HepG2 (cell line): ENCODE results near the gene PLEKHH3. TPM values are rescaled to one million over a fixed set of nuclear protein-coding genes. Genes with fewer than 3 reads are reported as not detected.

Experiments used
- ARID2 ChIP-seq: sonication (generic); formaldehyde crosslinking; IDR thresholded peaks from 2 replicates; pipeline ENCODE4 v1.8.1; 2022; ENCODE audit warnings: mild to moderate bottlenecking, missing genetic modification reagents, borderline replicate concordance
- ARNT2 ChIP-seq: sonication (generic); formaldehyde crosslinking; IDR thresholded peaks from 2 replicates; pipeline ENCODE4 v1.8.0; 2022; ENCODE audit warnings: mild to moderate bottlenecking, low read depth, missing genetic modification reagents, moderate library complexity
- CENPX ChIP-seq: sonication (generic); formaldehyde crosslinking; IDR thresholded peaks from 2 replicates; pipeline ENCODE4 v1.9.0; 2021; ENCODE audit warnings: mild to moderate bottlenecking, missing genetic modification reagents, moderate library complexity
- MTF1 ChIP-seq: sonication (generic); formaldehyde crosslinking; IDR thresholded peaks from 2 replicates; pipeline ENCODE4 v1.5.0; 2020; ENCODE audit warnings: missing genetic modification reagents
- MZF1 ChIP-seq: sonication (generic); formaldehyde crosslinking; IDR thresholded peaks from 2 replicates; pipeline ENCODE4 v1.8.1; 2023; ENCODE audit warnings: mild to moderate bottlenecking, missing genetic modification reagents, borderline replicate concordance
- NONO ChIP-seq, 2 experiments: fragments of 450-650 bp in 1 of 2; sonication (generic) in 1 of 2; formaldehyde crosslinking in 1 of 2; IDR thresholded peaks in 1 of 2; conservative IDR thresholded peaks in 1 of 2; 2 replicates each; pipeline versions ENCODE4 v1.6.1 to v1.8.0; 2017 to 2022; ENCODE audit warnings: mild to moderate bottlenecking in 1 of 2, missing genetic modification reagents in 1 of 2, moderate library complexity in 1 of 2
- PAX8 ChIP-seq: sonication (generic); formaldehyde crosslinking; IDR thresholded peaks from 2 replicates; pipeline ENCODE4 v1.8.0; 2022; ENCODE audit warnings: mild to moderate bottlenecking, missing genetic modification reagents, borderline replicate concordance
- POLR2G ChIP-seq: fragments of 200-400 bp; formaldehyde crosslinking; IDR thresholded peaks from 2 replicates; pipeline ENCODE4 v1.6.1; 2018; ENCODE audit warnings: mild to moderate bottlenecking, low read depth, low read length, moderate library complexity
- RBFOX2 ChIP-seq: fragments of 200-400 bp; formaldehyde crosslinking; IDR thresholded peaks from 2 replicates; pipeline ENCODE4 v1.6.1; 2017; ENCODE audit warnings: low read depth, mild to moderate bottlenecking, low read length
- RELA ChIP-seq: sonication (generic); formaldehyde crosslinking; IDR thresholded peaks from 2 replicates; pipeline ENCODE4 v1.4.0; 2020; ENCODE audit warnings: missing genetic modification reagents
- SKI ChIP-seq: fragments of 450-650 bp; IDR thresholded peaks from one replicate; pipeline ENCODE4 v1.6.1; 2018; ENCODE audit warnings: mild to moderate bottlenecking; ENCODE audit not compliant: partially characterized antibody
- SMYD3 ChIP-seq: sonication (generic); formaldehyde crosslinking; IDR thresholded peaks from 2 replicates; pipeline ENCODE4 v1.8.1; 2023; ENCODE audit warnings: mild to moderate bottlenecking, missing genetic modification reagents
- SRSF4 ChIP-seq: fragments of 200-400 bp; formaldehyde crosslinking; IDR thresholded peaks from one replicate; pipeline ENCODE4 v1.6.1; 2018; ENCODE audit warnings: mild to moderate bottlenecking, low read depth, low read length, moderate library complexity; ENCODE audit not compliant: poor library complexity, severe bottlenecking
- ZNF460 ChIP-seq: sonication (generic); formaldehyde crosslinking; IDR thresholded peaks from 2 replicates; pipeline ENCODE4 v1.5.1; 2020; ENCODE audit warnings: missing genetic modification reagents, mild to moderate bottlenecking, borderline replicate concordance
- ZNF746 ChIP-seq: sonication (generic); formaldehyde crosslinking; IDR thresholded peaks from 2 replicates; pipeline ENCODE4 v1.8.0; 2022; ENCODE audit warnings: mild to moderate bottlenecking, missing genetic modification reagents
- ZNF792 ChIP-seq: IDR thresholded peaks from 2 replicates; pipeline ENCODE4 v1.6.1; 2016
- ZSCAN12 ChIP-seq: sonication (generic); formaldehyde crosslinking; IDR thresholded peaks from 2 replicates; pipeline ENCODE4 v1.9.0; 2021; ENCODE audit warnings: mild to moderate bottlenecking, missing genetic modification reagents
- ZSCAN29 ChIP-seq: sonication (generic); formaldehyde crosslinking; conservative IDR thresholded peaks from 2 replicates; pipeline ENCODE4 v1.4.0; 2020; ENCODE audit warnings: mild to moderate bottlenecking, missing genetic modification reagents
- polyA plus RNA-seq, 8 experiments: library from polyadenylated mRNA; depleted of rRNA in 3 of 8; stranded (reverse) in 7 of 8; unstranded in 1 of 8; fragments of >200 nt; fragmentation: Illumina TruSeq in 4 of 8; extraction: Trizol in 4 of 8; gene quantifications; 2 replicates each; pipeline versions ENCODE4 v1.2.1 to v1.2.3, GENCODE V29; 2011 to 2016; ENCODE audit warnings: low read depth in 4 of 8, missing spikeins in 1 of 8, mixed read lengths in 1 of 8; ENCODE audit not compliant: insufficient read depth in 1 of 8
- total RNA-seq, 5 experiments: library from RNA; depleted of rRNA; stranded (reverse); fragments of >200 nt; fragmentation: Illumina TruSeq; extraction: Trizol; gene quantifications; 2 replicates each; pipeline ENCODE4 v1.2.3, GENCODE V29; 2016; ENCODE audit warnings: low read depth in 1 of 5
- TF ChIP-seq, protein P1 (sequence below): sonication (generic); formaldehyde crosslinking; IDR thresholded peaks from 2 replicates; pipeline ENCODE4 v1.4.0; 2020; ENCODE audit warnings: mild to moderate bottlenecking, low read depth, missing genetic modification reagents
- TF ChIP-seq, protein P2 (sequence below): sonication (generic); formaldehyde crosslinking; IDR thresholded peaks from 2 replicates; pipeline ENCODE4 v1.9.0; 2022; ENCODE audit warnings: low read depth, missing genetic modification reagents
- TF ChIP-seq, protein P3 (sequence below): sonication (generic); formaldehyde crosslinking; IDR thresholded peaks from 2 replicates; pipeline ENCODE4 v1.5.0; 2020; ENCODE audit warnings: mild to moderate bottlenecking, low read depth, missing genetic modification reagents, borderline replicate concordance

The PLEKHH3 gene
- total and polyA plus RNA-seq, 2 of the 13 experiments (the other 11 are each of a cell fraction or from before 2014, with no cell fraction given): 6.0 to 19.9 TPM

DNA sequence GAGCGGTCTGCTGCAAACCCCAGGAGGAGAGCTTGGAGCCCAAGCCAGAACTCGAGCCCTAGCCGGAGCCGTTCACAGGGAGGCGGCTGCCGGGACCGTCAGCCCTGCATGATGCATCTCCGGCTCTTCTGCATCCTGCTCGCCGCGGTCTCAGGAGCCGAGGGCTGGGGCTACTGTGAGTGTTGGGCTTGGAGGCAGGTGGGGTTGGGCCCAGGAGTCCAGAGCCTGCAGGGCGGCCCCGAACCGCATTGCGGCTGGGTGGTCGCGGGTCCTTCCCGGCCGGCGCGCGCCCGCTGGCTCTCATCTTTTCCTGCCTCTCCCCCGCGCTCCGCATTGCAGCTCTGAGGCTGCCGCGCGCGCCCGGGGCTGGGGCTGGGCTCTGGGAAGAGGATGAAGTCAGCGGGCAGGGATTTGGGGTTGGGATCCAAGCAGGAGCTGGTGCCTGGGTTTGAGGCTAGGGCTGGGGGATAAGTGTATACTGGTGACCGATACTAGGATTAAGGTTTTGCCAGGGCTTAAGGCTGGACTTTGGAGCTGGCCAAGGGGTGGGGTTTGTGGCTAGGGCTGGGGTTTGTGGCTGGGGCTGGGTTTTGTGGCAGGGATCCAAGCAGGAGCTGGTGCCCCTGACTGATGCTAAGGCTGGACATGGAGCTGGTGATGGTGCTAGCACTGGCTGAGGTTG is 6.1 kb upstream of the PLEKHH3 start (continued):
- no peak; the same call in 1 of the 2 replicates for TF ChIP-seq ARNT2 (CRISPR knock-in tag)
- no peak for TF ChIP-seq ZSCAN12 (CRISPR knock-in tag)
- no peak; the same call in 1 of the 2 replicates for TF ChIP-seq RELA (CRISPR knock-in tag)
- no peak for TF ChIP-seq MTF1
- peak; percentile 69 for TF ChIP-seq RBFOX2
- peak; percentile 84; the same call in 1 of the 2 replicates for TF ChIP-seq ARID2 (CRISPR knock-in tag)
- no peak for TF ChIP-seq ZSCAN29 (CRISPR knock-in tag)
- TF ChIP-seq ZNF460 (CRISPR knock-in tag): no peak
- TF ChIP-seq, protein P1, sequence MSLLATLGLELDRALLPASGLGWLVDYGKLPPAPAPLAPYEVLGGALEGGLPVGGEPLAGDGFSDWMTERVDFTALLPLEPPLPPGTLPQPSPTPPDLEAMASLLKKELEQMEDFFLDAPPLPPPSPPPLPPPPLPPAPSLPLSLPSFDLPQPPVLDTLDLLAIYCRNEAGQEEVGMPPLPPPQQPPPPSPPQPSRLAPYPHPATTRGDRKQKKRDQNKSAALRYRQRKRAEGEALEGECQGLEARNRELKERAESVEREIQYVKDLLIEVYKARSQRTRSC (CRISPR knock-in tag): no peak
- no peak for TF ChIP-seq SRSF4
- TF ChIP-seq SMYD3 (CRISPR knock-in tag): no peak
- TF ChIP-seq, protein P2, sequence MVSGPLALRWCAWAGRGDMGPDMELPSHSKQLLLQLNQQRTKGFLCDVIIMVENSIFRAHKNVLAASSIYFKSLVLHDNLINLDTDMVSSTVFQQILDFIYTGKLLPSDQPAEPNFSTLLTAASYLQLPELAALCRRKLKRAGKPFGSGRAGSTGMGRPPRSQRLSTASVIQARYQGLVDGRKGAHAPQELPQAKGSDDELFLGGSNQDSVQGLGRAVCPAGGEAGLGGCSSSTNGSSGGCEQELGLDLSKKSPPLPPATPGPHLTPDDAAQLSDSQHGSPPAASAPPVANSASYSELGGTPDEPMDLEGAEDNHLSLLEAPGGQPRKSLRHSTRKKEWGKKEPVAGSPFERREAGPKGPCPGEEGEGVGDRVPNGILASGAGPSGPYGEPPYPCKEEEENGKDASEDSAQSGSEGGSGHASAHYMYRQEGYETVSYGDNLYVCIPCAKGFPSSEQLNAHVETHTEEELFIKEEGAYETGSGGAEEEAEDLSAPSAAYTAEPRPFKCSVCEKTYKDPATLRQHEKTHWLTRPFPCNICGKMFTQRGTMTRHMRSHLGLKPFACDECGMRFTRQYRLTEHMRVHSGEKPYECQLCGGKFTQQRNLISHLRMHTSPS (CRISPR knock-in tag): no peak; the same call in 1 of the 2 replicates
- TF ChIP-seq CENPX (CRISPR knock-in tag): no peak
- peak; percentile 23; the same call in 1 of the 2 replicates for TF ChIP-seq POLR2G
- 0 out of 2 replicates have a peak, but pooled peaks have one; percentile 42 for TF ChIP-seq ZNF792
- TF ChIP-seq SKI: no peak
- no peak; the same call in none of the 2 replicates for TF ChIP-seq ZNF746 (CRISPR knock-in tag)
- TF ChIP-seq, protein P3, sequence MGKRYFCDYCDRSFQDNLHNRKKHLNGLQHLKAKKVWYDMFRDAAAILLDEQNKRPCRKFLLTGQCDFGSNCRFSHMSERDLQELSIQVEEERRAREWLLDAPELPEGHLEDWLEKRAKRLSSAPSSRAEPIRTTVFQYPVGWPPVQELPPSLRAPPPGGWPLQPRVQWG (CRISPR knock-in tag): no peak
- TF ChIP-seq PAX8 (CRISPR knock-in tag): no peak
- no peak for TF ChIP-seq NONO (IDR thresholded peaks at IDR 0.05)
- TF ChIP-seq NONO (CRISPR knock-in tag; conservative IDR thresholded peaks at IDR 0.05): peak; percentile 70; the same call in 1 of the 2 replicates
- no peak for TF ChIP-seq MZF1 (CRISPR knock-in tag)
